Fibroblast of lung (primary cell): ENCODE data around the gene GDF2. TPM values are rescaled to one million over a fixed set of nuclear protein-coding genes. Genes with fewer than 3 reads are reported as not detected.

Experiments used
- DNase-seq, 2 donors: peaks; one replicate each; pipeline versions ENCODE4 v3.0.0 to v3.0.0-alpha.2; 2010; ENCODE audit warnings: low read depth in 2 of 2
- H2AFZ ChIP-seq: 2 replicates; pipeline ENCODE4 v1.5.1; 2012; ENCODE audit warnings: low read length, control low read depth, inconsistent platforms
- H3K27ac ChIP-seq: 2 replicates; pipeline ENCODE4 v1.5.1; 2011; ENCODE audit warnings: low read length, control low read depth; ENCODE audit not compliant: insufficient read depth
- H3K27me3 ChIP-seq: 2 replicates; pipeline ENCODE4 v1.5.1; 2011; ENCODE audit warnings: mild to moderate bottlenecking, low read length; ENCODE audit not compliant: control insufficient read depth, insufficient read depth
- H3K36me3 ChIP-seq: 2 replicates; pipeline ENCODE4 v1.5.1; 2011; ENCODE audit warnings: low read length; ENCODE audit not compliant: control insufficient read depth, insufficient read depth
- H3K4me1 ChIP-seq: 2 replicates; pipeline ENCODE4 v1.5.1; 2011; ENCODE audit warnings: low read length; ENCODE audit not compliant: control insufficient read depth, insufficient read depth; ENCODE audit errors: extremely low read depth
- H3K4me2 ChIP-seq: 2 replicates; pipeline ENCODE4 v1.5.1; 2011; ENCODE audit warnings: low read length, control low read depth; ENCODE audit not compliant: insufficient read depth; ENCODE audit errors: extremely low read depth
- H3K4me3 ChIP-seq, 4 experiments: fragments of 200-600 bp in 1 of 4; sonication (generic) in 1 of 4; replicated peaks in 1 of 4; 2 replicates each; pipeline ENCODE4 v1.5.1; 2011 to 2016; ENCODE audit warnings: low read length in 4 of 4, low read depth in 3 of 4, mild to moderate bottlenecking in 3 of 4, control low read depth in 2 of 4, inconsistent platforms in 1 of 4, mixed read lengths in 1 of 4; ENCODE audit not compliant: insufficient read depth in 1 of 4; ENCODE audit errors: control extremely low read depth in 1 of 4
- H3K79me2 ChIP-seq: 2 replicates; pipeline ENCODE4 v1.5.1; 2012; ENCODE audit warnings: mild to moderate bottlenecking, low read length, inconsistent platforms; ENCODE audit not compliant: control insufficient read depth, insufficient read depth
- H3K9ac ChIP-seq: 2 replicates; pipeline ENCODE4 v1.5.1; 2011; ENCODE audit warnings: mild to moderate bottlenecking, low read length, control low read depth; ENCODE audit not compliant: insufficient read depth
- H3K9me3 ChIP-seq: 2 replicates; pipeline ENCODE4 v1.5.1; 2012; ENCODE audit warnings: low read depth, low read length; ENCODE audit not compliant: control insufficient read depth, insufficient read depth
- H4K20me1 ChIP-seq: 2 replicates; pipeline ENCODE4 v1.5.1; 2011; ENCODE audit warnings: low read length; ENCODE audit not compliant: control insufficient read depth, insufficient read depth; ENCODE audit errors: extremely low read depth
- CTCF ChIP-seq, 2 donors: IDR thresholded peaks in 1 of 2; conservative IDR thresholded peaks in 1 of 2; 1 replicate in 1 of 2; 2 replicates in 1 of 2; pipeline ENCODE4 v1.5.1; 2011 to 2012; ENCODE audit warnings: low read length in 2 of 2, control low read depth in 1 of 2, inconsistent platforms in 1 of 2, low read depth in 1 of 2, mild to moderate bottlenecking in 1 of 2
- EZH2 ChIP-seq: IDR thresholded peaks from 2 replicates; pipeline ENCODE4 v1.5.1; 2012; ENCODE audit warnings: low read length, control low read depth, mild to moderate bottlenecking; ENCODE audit errors: missing control alignments
- polyA plus RNA-seq, 2 donors: library from polyadenylated mRNA; depleted of rRNA in 1 of 2; stranded (reverse) in 1 of 2; unstranded in 1 of 2; fragments of >200 nt; gene quantifications; 2 replicates each; pipeline ENCODE4 v1.2.1, GENCODE V29; 2011 to 2012; ENCODE audit warnings: missing spikeins in 1 of 2
- total RNA-seq: library from RNA; depleted of rRNA; stranded (reverse); fragments of >200 nt; gene quantifications from 2 replicates; pipeline ENCODE4 v1.2.1, GENCODE V29; 2014

The GDF2 gene
- total and polyA plus RNA-seq, 2 donors (not counting 1 experiment from before 2014, with no cell fraction given), result not detected

GRCh38 chr10:47279276-47279675 lies 43.0 kb upstream of the GDF2 start:
- Histone ChIP-seq H4K20me1 (no peaks in the 10 kb centered on the region), H3K4me2 (no peak overlapping the region), H3K9ac (no peak overlapping the region), H2AFZ (no peak overlapping the region), H3K79me2 (no peaks in the 10 kb centered on the region), H3K36me3 (no peaks in the 10 kb centered on the region), H3K4me1 (no peaks in the 10 kb centered on the region), H3K9me3 (no peaks in the 10 kb centered on the region), H3K4me3 (no peak overlapping the region), H3K27me3 (peaks cover 4% of the 10 kb centered on the region), H3K27ac (no peak overlapping the region)
- TF ChIP-seq EZH2, result no peak
- no peak for TF ChIP-seq CTCF (conservative IDR thresholded peaks at IDR 0.05 in 1 of 2, IDR thresholded peaks at IDR 0.05 in 1 of 2; ENCODE audit: low read depth in 1 of 2, low read length in 2 of 2)
- DNase-seq, result no peak

- H3K4me3 ChIP-seq, result no peak overlapping the region
- H4K20me1 ChIP-seq, result no peaks in the 10 kb centered on the region
- H3K4me1 ChIP-seq, result no peaks in the 10 kb centered on the region
- no peaks in the 10 kb centered on the region for H3K9me3 ChIP-seq
- H3K36me3 ChIP-seq, result no peaks in the 10 kb centered on the region
- no peaks in the 10 kb centered on the region for H3K79me2 ChIP-seq
- no peak overlapping the region for H3K4me2 ChIP-seq
- no peak overlapping the region for H3K9ac ChIP-seq
- no peak for TF ChIP-seq EZH2
- no peak overlapping the region for H2AFZ ChIP-seq
- H3K27me3 ChIP-seq, result peaks cover 3% of the 10 kb centered on the region
- no peak overlapping the region for H3K27ac ChIP-seq
- no peak for DNase-seq
Measured at GRCh38 chr10:47282005-47282656, 40.1 kb upstream of the GDF2 start.

GRCh38 chr10:47282657-47283018 lies 39.6 kb upstream of the GDF2 start:
- Histone ChIP-seq H3K27me3 (peaks cover 3% of the 10 kb centered on the region), H2AFZ (no peak overlapping the region), H4K20me1 (no peaks in the 10 kb centered on the region), H3K27ac (no peak overlapping the region), H3K9me3 (no peaks in the 10 kb centered on the region), H3K4me3 (no peak overlapping the region), H3K4me2 (no peak overlapping the region), H3K9ac (no peak overlapping the region), H3K36me3 (no peaks in the 10 kb centered on the region), H3K79me2 (no peaks in the 10 kb centered on the region), H3K4me1 (no peaks in the 10 kb centered on the region)
- TF ChIP-seq EZH2, result no peak
- TF ChIP-seq CTCF (conservative IDR thresholded peaks at IDR 0.05 in 1 of 2, IDR thresholded peaks at IDR 0.05 in 1 of 2; ENCODE audit: low read depth in 1 of 2, low read length in 2 of 2), result no peak
- DNase-seq, result no peak
